Transverse colon (tissue), 4 donors: ENCODE measurements around the gene STAP2. TPM values are rescaled to one million over a fixed set of nuclear protein-coding genes. Genes with fewer than 3 reads are reported as not detected.

Source experiments
- DNase-seq: peaks from one replicate; pipeline ENCODE4 v3.0.0-alpha.2; 2019
- H3K27ac ChIP-seq, 4 donors: fragments of 200-600 bp; sonication (generic); 2 replicates each; pipeline ENCODE4 v1.5.1; 2016 to 2018; ENCODE audit warnings: inconsistent platforms in 4 of 4
- H3K27me3 ChIP-seq: fragments of 200-600 bp; sonication (generic); 2 replicates; pipeline ENCODE4 v1.5.1; 2017; ENCODE audit warnings: inconsistent platforms
- H3K36me3 ChIP-seq, 4 donors: fragments of 200-600 bp; sonication (generic); 2 replicates each; pipeline ENCODE4 v1.5.1; 2017 to 2019; ENCODE audit warnings: inconsistent platforms in 4 of 4
- H3K4me1 ChIP-seq, 4 donors: fragments of 200-600 bp; sonication (generic); 2 replicates each; pipeline ENCODE4 v1.5.1; 2017 to 2020; ENCODE audit warnings: inconsistent platforms in 4 of 4
- H3K4me3 ChIP-seq, 4 donors: fragments of 200-600 bp; sonication (generic); 1 replicate in 1 of 4; 2 replicates in 3 of 4; pipeline versions ENCODE4 v1.5.1 to v1.6.1; 2017 to 2019; ENCODE audit warnings: inconsistent platforms in 4 of 4
- H3K9me3 ChIP-seq, 2 donors: fragments of 200-600 bp; sonication (generic); 2 replicates each; pipeline ENCODE4 v1.5.1; 2017 to 2019; ENCODE audit warnings: inconsistent platforms in 2 of 2
- CTCF ChIP-seq, 5 experiments: fragments of 200-600 bp in 3 of 5; fragments of 450-650 bp in 2 of 5; sonication (generic) in 3 of 5; IDR thresholded peaks; 1 replicate in 2 of 5; 2 replicates in 3 of 5; pipeline ENCODE4 v1.5.1; 2016 to 2017; ENCODE audit warnings: antibody characterized with exemption in 5 of 5, inconsistent platforms in 3 of 5, mild to moderate bottlenecking in 2 of 5, moderate library complexity in 1 of 5
- EP300 ChIP-seq: sonication (generic); formaldehyde crosslinking; IDR thresholded peaks from one replicate; pipeline ENCODE4 v1.6.1; 2017; ENCODE audit warnings: antibody characterized with exemption, low read depth
- POLR2A ChIP-seq: fragments of 450-650 bp; IDR thresholded peaks from one replicate; pipeline ENCODE4 v1.6.1; 2016; ENCODE audit warnings: antibody characterized with exemption, mild to moderate bottlenecking, moderate library complexity
- POLR2AphosphoS5 ChIP-seq, 3 donors: sonication (generic); formaldehyde crosslinking; IDR thresholded peaks; one replicate each; pipeline ENCODE4 v1.6.1; 2016; ENCODE audit warnings: antibody characterized with exemption in 3 of 3
- WGBS, 2 donors: methylation state at CpG; one replicate each; pipeline ENCODE4 v1.1.5; 2018; ENCODE audit warnings: low coverage in 1 of 2; 5-methylcytosine and 5-hydroxymethylcytosine counted together
- in situ Hi-C, 4 donors: fragments of 200-750 bp; cut with MboI; loops; one replicate each; pipeline versions ENCODE4 v1.15.0 to v1.15.1; 2017; ENCODE audit warnings: low sequenced_read_pairs in 3 of 4, low pct_ligation_motif_present in 1 of 4, low pct_unique_long_range_greater_than_20kb in 1 of 4
- intact Hi-C: fragments of 100-400 bp; cut with DNase I; formaldehyde crosslinking; loops from one replicate; pipeline ENCODE4 v1.15.1; 2023; ENCODE audit warnings: low total_unique reads
- total RNA-seq, 4 donors: library from RNA; depleted of rRNA; stranded (reverse); fragments of >200 nt; gene quantifications; one replicate each; pipeline ENCODE4 v1.1.0, GENCODE V29; 2016

The STAP2 gene
- total RNA-seq, 4 donors from 2014 or later = 146 to 680 (median 245) TPM

GRCh38 chr19:4366666-4367335 is 28.2 kb upstream of the STAP2 start:
- WGBS, 2 donors = 94% methylated on average over 12 of the region's 16 CpGs; no CpG with 5 or more reads in 1 of the 2 donors
- H3K27ac ChIP-seq = no peak overlapping the region
- H3K27me3 ChIP-seq = no peaks in the 10 kb centered on the region
- in situ Hi-C loops = loop anchor here in 1 of 4 donors (25.0 kb wide), 1 partner anchor 104 kb away; no protein-coding TSS in a partner anchor
- H3K4me3 ChIP-seq = no peak overlapping the region
- peaks cover 24 to 37% (median 28%) of the 10 kb centered on the region in 4 donors for H3K4me1 ChIP-seq
- H3K36me3 ChIP-seq = peaks cover 0 to 3% (median 0%) of the 10 kb centered on the region in 4 donors
- no peaks in the 10 kb centered on the region for H3K9me3 ChIP-seq
- TF ChIP-seq EP300 (no peak), CTCF (IDR thresholded peaks at IDR 0.05) (no peak), POLR2AphosphoS5 (IDR thresholded peaks at IDR 0.05) (no peak), POLR2A (no peak)
- intact Hi-C loops = no loop called here
- no peak for DNase-seq

GRCh38 chr19:4365791-4366665 is 27.4 kb upstream of the STAP2 start:
- peaks cover 24 to 37% (median 28%) of the 10 kb centered on the region in 4 donors for H3K4me1 ChIP-seq
- no peak overlapping the region for H3K27ac ChIP-seq
- H3K36me3 ChIP-seq = peaks cover 0 to 3% (median 0%) of the 10 kb centered on the region in 4 donors
- DNase-seq = no peak
- no peaks in the 10 kb centered on the region for H3K9me3 ChIP-seq
- no peak overlapping the region for H3K4me3 ChIP-seq
- intact Hi-C loops = no loop called here
- H3K27me3 ChIP-seq = no peaks in the 10 kb centered on the region
- 91% methylated on average over 17 of the region's 19 CpGs; no CpG with 5 or more reads in 1 of the 2 donors for WGBS, 2 donors
- in situ Hi-C loops = loop anchor here in 1 of 4 donors (25.0 kb wide), 1 partner anchor 104 kb away; no protein-coding TSS in a partner anchor
- TF ChIP-seq POLR2A (no peak), CTCF (IDR thresholded peaks at IDR 0.05) (no peak), POLR2AphosphoS5 (IDR thresholded peaks at IDR 0.05) (no peak), EP300 (no peak)

GRCh38 chr19:4365341-4365740 is 26.7 kb upstream of the STAP2 start:
- no peak for DNase-seq

More at GRCh38 chr19:4365341-4365740, 26.7 kb upstream of the STAP2 start:
- Histone ChIP-seq H3K4me3 (no peak overlapping the region), H3K36me3 (peaks cover 0 to 3% (median 0%) of the 10 kb centered on the region in 4 donors), H3K4me1 (peaks cover 23 to 32% (median 25%) of the 10 kb centered on the region in 4 donors), H3K27ac (no peak overlapping the region), H3K9me3 (no peaks in the 10 kb centered on the region), H3K27me3 (no peaks in the 10 kb centered on the region)
- intact Hi-C loops = no loop called here
- WGBS, 2 donors = 90% methylated on average over 16 of the region's 16 CpGs; no CpG with 5 or more reads in 1 of the 2 donors
- TF ChIP-seq CTCF (IDR thresholded peaks at IDR 0.05) (no peak), EP300 (no peak), POLR2A (no peak), POLR2AphosphoS5 (IDR thresholded peaks at IDR 0.05) (no peak)
- in situ Hi-C loops = loop anchor here in 1 of 4 donors (25.0 kb wide), 1 partner anchor 103 kb away; no protein-coding TSS in a partner anchor
